NCI-H1694 treated with DMSO at 0.1 percent for 48 hours (cell line): ENCODE data around the gene IHH.

ENCODE experiments used
- DNase-seq: peaks from one replicate; lab custom pipeline; 2025; lab: John Stamatoyannopoulos, UW

IHH gene

DNA sequence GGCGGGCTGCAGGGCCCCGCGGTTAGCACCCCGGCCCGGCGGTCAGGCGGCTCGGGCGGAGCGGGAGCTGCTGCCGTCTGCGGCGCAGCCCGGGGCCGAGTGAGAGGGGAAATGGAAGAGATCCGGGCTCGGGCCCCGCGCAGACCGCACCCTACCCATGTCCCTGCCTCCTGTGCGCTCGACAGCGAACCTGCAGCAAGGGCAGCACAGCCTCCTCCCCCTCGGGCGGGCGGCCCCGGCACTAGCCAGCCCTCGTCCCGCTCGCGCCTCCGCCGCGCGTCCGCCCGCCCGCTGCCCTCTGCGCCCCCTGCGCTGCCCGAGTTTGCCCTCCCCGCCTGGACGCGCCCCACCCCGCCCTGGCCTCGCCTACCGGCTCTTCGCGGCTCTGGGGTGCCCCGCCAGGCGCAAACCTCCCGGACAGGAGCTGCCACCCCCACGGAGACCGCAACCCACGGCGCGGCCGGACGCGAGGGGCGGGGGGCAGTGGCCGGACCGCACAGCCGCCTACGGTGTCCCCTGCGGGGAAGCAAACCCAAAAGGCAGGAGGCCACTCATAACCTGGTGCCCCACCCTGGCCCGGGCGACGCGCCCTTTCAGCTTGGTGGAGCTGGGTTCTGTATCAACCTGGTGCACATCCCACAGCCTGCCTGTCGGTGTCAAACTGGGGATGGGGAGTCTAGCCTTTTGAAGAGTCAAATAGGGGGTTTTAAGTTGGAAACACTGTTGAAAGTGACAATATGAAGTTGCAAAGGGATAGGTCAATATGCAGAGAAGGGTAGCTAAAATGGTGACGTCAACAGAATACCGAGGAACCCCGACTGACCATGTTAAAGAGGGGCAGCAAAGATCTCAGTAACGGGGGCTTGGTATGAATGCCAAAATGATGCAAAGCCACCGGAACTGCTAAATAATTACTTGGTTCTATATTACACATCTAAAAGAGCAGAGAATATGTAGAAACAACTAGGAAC is at the start of gene IHH:
IHH (minus strand) TSS at position 101 of the 971 bp plus-strand sequence. CDS start 454 bp downstream, outside the sequence.
- DNase-seq = no peak

GRCh38 chr2:219109471-219109870 is 48.8 kb upstream of the IHH start:
- no peak for DNase-seq

GRCh38 chr2:219107758-219108157 is 47.0 kb upstream of the IHH start:
- no peak for DNase-seq

GRCh38 chr2:219106251-219106650 is 45.5 kb upstream of the IHH start:
- DNase-seq = no peak

DNA sequence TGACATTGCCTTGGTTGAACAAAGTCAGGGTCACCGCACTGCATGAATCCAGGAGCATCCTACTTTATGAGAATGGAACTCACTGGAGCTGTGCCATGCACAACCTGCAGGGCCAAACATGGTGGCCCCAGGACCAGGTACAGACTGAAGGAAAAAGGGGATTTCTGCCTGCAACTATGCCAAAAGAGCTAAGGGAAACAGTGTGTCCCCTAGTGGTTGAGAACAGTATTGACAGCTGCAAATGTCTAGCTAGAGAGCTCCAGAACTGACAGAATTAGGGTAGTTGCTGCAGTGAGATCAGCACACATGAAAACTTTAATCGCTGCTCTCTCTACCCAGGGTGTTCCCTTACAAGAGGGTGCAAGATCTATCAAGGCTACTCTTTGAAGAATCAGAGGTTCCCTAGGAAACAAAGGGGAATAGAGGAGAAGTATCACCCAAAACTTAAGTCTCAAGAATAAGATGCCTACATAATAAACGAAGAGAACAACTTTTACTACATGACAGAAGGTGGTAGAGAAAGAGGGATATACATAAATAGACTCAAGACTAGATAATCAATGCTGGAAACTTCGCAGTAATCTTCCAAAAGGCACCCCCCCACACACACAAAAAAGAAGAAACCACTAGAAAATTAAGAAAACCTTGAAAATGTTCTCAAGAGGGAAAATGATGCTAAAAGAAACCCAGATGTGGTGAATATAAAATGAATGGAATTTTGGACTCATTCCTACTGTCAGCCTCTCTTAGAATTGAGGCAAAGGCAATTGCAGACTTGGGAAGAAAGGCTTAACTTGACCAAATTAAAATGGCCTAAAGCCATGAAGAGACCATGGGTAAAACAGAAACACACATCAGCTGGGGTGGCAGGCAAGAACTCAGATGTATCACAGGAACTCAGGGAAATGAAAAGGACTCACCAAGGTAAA is 43.6 kb upstream of the IHH start:
- peak; percentile 78 for DNase-seq

DNA sequence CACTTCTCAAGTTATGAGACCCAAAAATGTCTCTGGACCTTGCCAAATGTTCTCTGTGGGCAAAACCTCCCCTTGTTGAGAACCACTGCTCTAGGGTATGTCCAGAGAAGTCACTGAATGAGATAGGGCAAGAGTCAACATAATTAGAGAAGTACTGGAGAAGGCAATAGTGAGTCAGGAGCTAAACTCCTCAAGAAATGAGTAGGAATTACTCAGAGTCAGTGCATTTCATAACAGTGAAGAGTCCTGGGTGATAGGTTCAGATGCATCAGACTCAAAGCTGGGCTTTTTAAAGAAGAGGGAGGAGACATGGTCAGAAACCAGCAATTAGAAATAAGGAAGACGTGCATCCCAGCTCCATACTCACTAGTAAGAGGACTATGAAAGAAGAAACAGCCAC is 38.6 kb upstream of the IHH start:
- DNase-seq = no peak

DNA sequence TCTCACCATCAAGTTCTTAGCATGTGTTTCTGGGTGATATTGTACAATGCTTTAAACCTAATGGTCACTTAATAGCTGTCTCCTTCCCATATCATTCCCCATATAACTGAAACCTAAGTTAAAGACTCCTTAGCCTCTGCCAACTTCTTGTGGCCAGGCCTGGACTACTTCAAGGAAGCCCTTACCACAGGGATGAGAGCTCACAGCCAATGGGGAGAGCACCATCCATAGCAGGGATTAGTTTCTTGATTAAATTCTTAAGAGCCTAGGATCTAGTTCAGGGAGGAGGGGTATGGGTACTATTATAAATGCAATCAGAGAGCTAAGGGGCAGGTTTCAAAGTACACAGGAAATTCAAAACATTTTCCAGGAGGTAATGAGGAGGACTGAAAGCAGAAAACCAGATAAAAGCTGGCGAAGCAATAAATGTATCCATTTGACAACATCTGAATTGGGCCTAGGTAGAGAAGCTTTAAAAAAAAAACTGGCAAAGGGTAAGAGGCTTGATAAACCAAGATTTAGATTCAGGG is 34.8 kb upstream of the IHH start:
- no peak for DNase-seq

DNA sequence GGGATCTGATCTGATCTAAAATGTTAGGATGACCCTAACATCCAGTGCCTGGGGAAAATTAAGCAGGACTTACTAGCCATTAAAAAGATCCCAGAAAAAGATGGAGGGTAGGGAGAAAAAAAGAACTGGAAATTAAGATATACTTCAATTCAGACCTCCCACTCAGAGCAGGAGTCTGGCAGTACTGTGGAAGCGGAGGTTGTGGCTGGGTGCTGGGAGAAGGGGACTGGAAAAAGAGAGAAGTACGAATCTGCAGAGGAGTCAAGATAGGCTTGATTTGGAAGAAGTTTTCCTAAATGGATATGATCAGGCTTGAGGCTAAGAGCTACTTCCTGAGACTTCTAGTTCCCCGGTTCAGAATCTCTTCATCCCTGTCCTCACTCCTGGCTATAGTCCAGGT is 33.5 kb upstream of the IHH start:
- no peak for DNase-seq

DNA sequence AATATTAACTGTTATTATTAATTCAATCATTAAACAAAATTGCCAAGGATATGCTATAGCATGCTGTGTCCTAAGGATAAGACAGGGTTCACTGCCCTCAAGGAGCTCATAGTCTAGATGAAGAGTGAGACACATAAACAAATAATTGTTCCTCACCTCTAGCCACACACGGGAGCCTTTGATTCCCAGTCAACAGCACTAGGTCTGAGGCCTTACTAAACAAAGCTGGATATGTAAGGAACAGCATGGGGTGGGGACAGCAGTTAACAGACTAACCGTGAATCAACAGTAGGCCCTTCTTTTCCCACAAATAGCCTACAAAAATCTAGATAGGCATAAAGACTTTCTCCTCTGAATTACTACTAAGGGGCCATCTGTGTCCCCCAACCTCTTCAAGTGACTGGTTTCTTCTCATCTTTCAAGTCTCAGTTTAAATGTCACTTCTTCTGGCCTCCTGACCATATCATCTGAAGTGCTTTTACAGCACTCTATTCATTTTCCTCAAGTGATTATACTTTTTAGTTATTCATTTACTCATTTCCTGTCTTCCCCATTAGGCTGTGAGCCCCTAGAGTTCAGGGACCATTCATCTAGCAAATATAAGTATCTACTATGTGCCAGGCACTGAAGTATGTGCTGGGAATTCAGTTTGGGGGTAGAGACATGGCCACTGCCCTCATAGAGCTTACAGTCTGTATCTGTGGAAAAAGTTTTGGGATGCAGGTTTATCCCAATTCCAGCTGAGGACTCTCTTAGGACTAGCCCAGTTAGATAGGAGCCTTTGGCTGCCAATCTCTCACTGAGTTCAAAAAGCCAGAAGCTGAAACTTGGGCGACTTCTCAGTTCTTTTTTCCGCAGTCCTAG is 29.9 kb upstream of the IHH start:
- no peak for DNase-seq

GRCh38 chr2:219089330-219089729 is 28.6 kb upstream of the IHH start:
- no peak for DNase-seq

DNA sequence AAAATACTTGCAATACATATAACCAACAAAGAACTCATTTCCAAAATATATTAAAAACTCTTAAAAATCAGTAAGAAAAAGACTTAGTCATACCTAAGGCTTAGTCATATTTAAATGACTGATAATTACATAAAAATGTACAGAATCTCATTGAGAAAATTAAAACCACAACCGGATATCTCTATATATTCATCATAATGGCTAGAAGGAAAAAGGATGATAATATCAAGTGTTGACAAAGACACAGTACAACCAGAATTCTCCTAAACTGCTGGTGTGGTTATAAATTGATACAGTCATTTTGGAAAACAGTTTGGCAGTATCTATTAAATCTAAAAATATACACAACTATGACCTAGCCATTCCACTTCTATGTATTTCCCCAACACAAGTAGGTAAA is 27.1 kb upstream of the IHH start:
- DNase-seq = no peak

DNA sequence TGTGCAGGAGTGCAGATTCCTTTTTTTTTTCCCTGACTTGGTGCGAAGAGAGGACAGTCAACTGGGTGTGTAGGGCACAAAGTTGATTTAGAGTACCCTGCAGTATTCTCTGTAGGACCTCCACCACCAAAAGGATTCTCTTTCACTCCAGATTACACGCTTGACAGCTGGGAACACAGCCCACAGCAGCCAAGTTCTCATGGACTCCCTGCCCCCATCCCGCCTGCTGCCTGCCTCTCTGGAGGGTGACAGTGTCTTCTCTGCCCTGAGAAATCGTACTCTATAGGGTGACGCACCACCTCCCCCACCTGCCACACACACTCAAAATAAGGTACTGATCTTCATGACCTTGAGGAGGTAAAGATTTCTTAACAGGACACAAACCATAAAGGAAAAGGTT is 26.6 kb upstream of the IHH start:
- peak; percentile 77 for DNase-seq

DNA sequence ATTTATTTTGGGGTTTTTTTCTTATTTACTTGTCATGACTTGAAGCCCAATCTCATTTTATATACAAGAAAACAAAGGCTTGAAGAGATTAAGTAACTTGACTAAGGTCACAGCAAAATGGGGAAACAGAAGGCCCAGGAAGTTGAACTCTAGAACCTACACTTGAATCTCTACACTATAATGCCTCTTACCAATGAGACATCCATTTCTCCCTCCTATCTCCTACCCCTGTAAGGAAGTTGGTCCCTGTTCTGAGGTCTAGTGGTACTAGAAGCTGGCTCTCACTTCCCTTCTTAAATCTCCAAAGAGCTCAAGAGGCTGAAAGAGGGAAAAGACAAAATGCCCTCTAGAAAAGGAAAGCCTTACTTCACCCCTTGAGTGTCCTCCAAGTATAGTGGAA is 25.5 kb upstream of the IHH start:
- no peak for DNase-seq

DNA sequence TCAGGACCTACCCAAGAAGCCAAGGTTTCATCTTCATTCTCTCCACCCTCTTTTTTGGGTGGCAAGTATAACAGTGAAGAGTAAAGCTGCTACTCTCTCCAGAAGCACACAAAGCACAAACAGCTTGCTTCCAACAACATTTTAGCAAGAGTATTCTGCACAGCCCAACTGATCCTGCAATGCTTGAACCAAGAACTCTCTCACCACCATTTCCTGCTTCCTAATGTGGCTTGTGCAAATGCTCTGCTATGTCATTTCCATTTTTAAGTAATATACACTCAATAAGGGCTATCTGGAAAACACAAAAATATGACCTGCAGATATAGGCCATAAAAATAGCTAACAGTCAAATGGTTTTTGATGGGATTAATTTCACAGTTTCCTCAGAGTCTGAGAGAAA is 24.1 kb upstream of the IHH start:
- DNase-seq = no peak

DNA sequence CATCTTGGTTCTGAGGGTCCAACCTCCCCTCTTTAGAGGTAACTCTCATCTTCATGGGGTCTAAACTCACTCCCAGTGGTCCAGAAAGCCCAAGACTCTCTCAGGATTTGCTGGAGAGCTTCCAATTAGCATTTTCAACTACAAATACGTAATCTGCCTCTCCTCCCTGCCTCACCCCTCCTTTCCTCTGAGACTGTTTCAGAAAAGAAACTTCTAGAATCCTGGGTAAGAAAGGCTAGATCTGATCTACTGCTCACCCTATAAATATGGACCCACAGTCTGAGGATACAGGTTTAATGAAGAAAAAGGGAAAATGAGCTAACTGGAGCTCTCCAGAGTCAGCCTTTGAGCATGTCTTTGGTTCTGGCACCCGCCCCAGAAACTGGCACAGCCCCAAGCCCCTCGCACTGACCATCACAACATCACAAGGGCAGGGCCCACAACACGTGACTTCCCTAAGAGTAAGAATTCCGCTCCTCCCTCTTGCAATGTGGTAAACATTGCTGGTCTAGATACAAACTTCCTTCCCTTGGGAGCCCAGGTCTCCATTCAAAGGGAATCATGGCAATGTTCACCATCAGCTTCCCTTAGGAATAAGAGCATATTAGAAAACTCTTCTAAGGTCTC is 21.7 kb upstream of the IHH start:
- DNase-seq = no peak

DNA sequence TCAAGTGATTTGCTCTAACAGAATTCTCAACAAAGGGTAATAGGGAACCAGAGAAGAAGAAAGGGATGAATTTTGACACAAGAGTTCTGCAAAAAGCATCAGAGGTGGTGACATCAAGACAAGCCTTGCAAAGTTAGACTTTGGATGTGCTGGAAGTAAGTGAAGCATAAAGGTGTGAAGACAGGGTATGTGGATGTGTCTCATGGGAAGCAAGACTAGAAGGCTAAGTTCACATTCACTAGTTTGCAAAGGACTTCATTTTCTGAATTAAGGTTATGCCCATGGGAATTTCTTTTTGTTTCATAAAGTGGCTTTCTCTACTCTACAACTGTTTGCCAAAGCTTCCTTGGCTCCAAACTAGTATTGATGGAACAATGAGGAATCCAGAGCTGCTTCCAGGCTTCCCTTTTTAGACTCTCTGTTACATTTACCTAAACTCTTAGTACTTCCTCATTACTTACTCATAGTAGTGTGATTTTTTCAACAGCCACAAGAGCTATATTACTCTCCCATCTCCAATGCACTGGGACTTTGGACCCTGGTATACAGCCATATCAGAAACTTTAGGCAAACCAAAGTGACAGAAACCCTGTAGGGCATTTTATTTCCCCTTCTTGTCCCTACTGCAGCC is 21.1 kb upstream of the IHH start:
- no peak for DNase-seq

GRCh38 chr2:219081096-219081495 is 20.4 kb upstream of the IHH start:
- no peak for DNase-seq

- DNase-seq = no peak
Measured at GRCh38 chr2:219079417-219079816, 18.7 kb upstream of the IHH start.

DNA sequence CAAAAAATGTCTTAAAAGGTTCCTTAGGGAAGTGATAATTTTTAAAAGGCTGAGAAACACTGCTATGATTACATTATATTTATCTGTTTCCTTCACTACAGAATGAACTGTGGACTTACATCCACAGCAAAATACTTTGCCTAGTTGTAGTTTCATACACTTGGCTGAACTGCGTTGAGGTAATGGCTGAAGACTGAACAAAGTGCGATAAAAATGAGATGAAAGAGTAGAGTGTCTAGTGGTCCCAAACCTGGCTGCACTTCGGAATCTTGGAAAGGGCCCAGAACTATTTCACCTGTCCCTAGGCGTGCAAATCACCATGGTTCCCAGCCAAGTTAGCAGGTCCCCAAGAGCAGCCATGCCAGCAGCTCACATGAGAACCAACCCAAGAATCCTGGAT is 18.2 kb upstream of the IHH start:
- DNase-seq = no peak

- DNase-seq = no peak
Measured at GRCh38 chr2:219078126-219078525, 17.4 kb upstream of the IHH start.

- DNase-seq = no peak
Measured at GRCh38 chr2:219076253-219076652, 15.5 kb upstream of the IHH start.
